HG02798 (cell line): ENCODE data around the gene DPF1.
A peak's percentile ranks its signal among the peaks of the same experiment; 100 is the strongest.
"Not testable (repeated sequence)": the region's sequence is repeated elsewhere in the genome, so short reads cannot be mapped to it uniquely, and the experiment has no call there.

Experiments used
- ATAC-seq: cut with Tn5 transposase; IDR thresholded peaks from one replicate; pipeline ENCODE4 v1.9.1; 2021; ENCODE audit warnings: mild to moderate bottlenecking; ENCODE audit not compliant: unreplicated experiment, poor library complexity

The DPF1 gene

GRCh38 chr19:38250821-38251563 is 27.0 kb upstream of the DPF1 start:
- no peak for ATAC-seq

GRCh38 chr19:38250428-38250820 is 26.4 kb upstream of the DPF1 start:
- ATAC-seq: no peak

- ATAC-seq: no peak
Observed at GRCh38 chr19:38248421-38248820, 24.4 kb upstream of the DPF1 start.

GRCh38 chr19:38247734-38248268 is 23.8 kb upstream of the DPF1 start:
- no peak for ATAC-seq

GRCh38 chr19:38247126-38247525 is 23.1 kb upstream of the DPF1 start:
- no peak for ATAC-seq

- no peak for ATAC-seq
Observed at GRCh38 chr19:38245826-38246498, 21.9 kb upstream of the DPF1 start.

- ATAC-seq: no peak
Observed at GRCh38 chr19:38243279-38243673, 19.3 kb upstream of the DPF1 start.

- no peak for ATAC-seq
Observed at GRCh38 chr19:38239816-38240215, 15.8 kb upstream of the DPF1 start.

GRCh38 chr19:38234615-38235014 is 10.6 kb upstream of the DPF1 start:
- ATAC-seq: no peak

- ATAC-seq: no peak
Observed at GRCh38 chr19:38233740-38234251, 9.8 kb upstream of the DPF1 start.

GRCh38 chr19:38231918-38232317 is 7.9 kb upstream of the DPF1 start:
- ATAC-seq: no peak

- ATAC-seq: not testable (repeated sequence)
Observed at GRCh38 chr19:38230506-38231133, 6.6 kb upstream of the DPF1 start.

GRCh38 chr19:38229585-38230073 is 5.6 kb upstream of the DPF1 start:
- ATAC-seq: peak; percentile 54

GRCh38 chr19:38228491-38229439 is 4.7 kb upstream of the DPF1 start:
- ATAC-seq: no peak

GRCh38 chr19:38228005-38228377 is 4.0 kb upstream of the DPF1 start:
- ATAC-seq: no peak

- ATAC-seq: no peak
Observed at GRCh38 chr19:38227287-38228004, 3.4 kb upstream of the DPF1 start.

- ATAC-seq: not testable (repeated sequence)
Observed at GRCh38 chr19:38224863-38225218, 819 bp upstream of the DPF1 start.

GRCh38 chr19:38223617-38224013 is 407 bp downstream of the DPF1 start:
- no peak for ATAC-seq

GRCh38 chr19:38223119-38223523 is 901 bp downstream of the DPF1 start:
- no peak for ATAC-seq
